A673 (cell line): ENCODE results near the gene PEX12. TPM values are rescaled to one million over a fixed set of nuclear protein-coding genes. Genes with fewer than 3 reads are reported as not detected.
A peak's percentile ranks its signal among the peaks of the same experiment; 100 is the strongest.

Source experiments
- BruUV-seq: library from RNA; stranded (reverse); fragments of 400-500 nt; replicated peaks from 2 replicates; lab custom pipeline; 2021; lab: Mats Ljungman, UMichigan
- CTCF ChIA-PET: fragments of 300-600 bp; sonication (Branson Sonifier 250); formaldehyde crosslinking; loops from one replicate; lab custom pipeline; 2022; ENCODE audit warnings: antibody characterized with exemption; lab: Charles Lee
- POLR2A ChIA-PET: fragments of 300-600 bp; sonication (Branson Sonifier 250); formaldehyde crosslinking; loops from one replicate; lab custom pipeline; 2022; ENCODE audit warnings: antibody characterized with exemption; ENCODE audit not compliant: low non-redundant PET; lab: Charles Lee
- DNase-seq: peaks from one replicate; pipeline ENCODE4 v3.0.0-alpha.2; 2015; ENCODE audit warnings: low spot score
- H3K27ac ChIP-seq: fragments of 200-600 bp; sonication (generic); 2 replicates; pipeline ENCODE4 v1.5.1; 2016; ENCODE audit warnings: mixed run types, low read depth, mild to moderate bottlenecking, mixed read lengths, antibody characterized with exemption, low read length; ENCODE audit not compliant: poor library complexity, severe bottlenecking
- H3K27me3 ChIP-seq: fragments of 200-600 bp; sonication (generic); replicated peaks from 2 replicates; pipeline ENCODE4 v1.6.1; 2017; ENCODE audit warnings: mixed run types, low read depth, mild to moderate bottlenecking, mixed read lengths, antibody characterized with exemption, low read length; ENCODE audit not compliant: insufficient read depth, poor library complexity
- H3K36me3 ChIP-seq: fragments of 200-600 bp; sonication (generic); 2 replicates; pipeline ENCODE4 v1.6.1; 2016; ENCODE audit warnings: mixed run types, mild to moderate bottlenecking, mixed read lengths, antibody characterized with exemption, low read length; ENCODE audit not compliant: insufficient read depth, poor library complexity, severe bottlenecking
- H3K4me1 ChIP-seq: fragments of 200-600 bp; sonication (generic); 2 replicates; pipeline ENCODE4 v1.6.1; 2017; ENCODE audit warnings: mixed run types, mild to moderate bottlenecking, mixed read lengths, antibody characterized with exemption, low read length; ENCODE audit not compliant: insufficient read depth, poor library complexity, severe bottlenecking
- H3K4me3 ChIP-seq: fragments of 200-600 bp; sonication (generic); 2 replicates; pipeline ENCODE4 v1.5.1; 2016; ENCODE audit warnings: low read depth, mixed run types, mild to moderate bottlenecking, mixed read lengths, low read length; ENCODE audit not compliant: poor library complexity, severe bottlenecking
- H3K9me3 ChIP-seq: fragments of 200-600 bp; sonication (generic); 2 replicates; pipeline ENCODE4 v1.6.1; 2016; ENCODE audit warnings: mixed run types, low read depth, mild to moderate bottlenecking, mixed read lengths, antibody characterized with exemption, low read length; ENCODE audit not compliant: poor library complexity, severe bottlenecking
- CTCF ChIP-seq: fragments of 300-800, 200-600 bp; sonication (generic); conservative IDR thresholded peaks from 2 replicates; pipeline ENCODE4 v1.5.1; 2017; ENCODE audit warnings: low read depth, mild to moderate bottlenecking, antibody characterized with exemption, low read length, moderate library complexity, mixed read lengths
- EZH2 ChIP-seq: fragments of 200-600 bp; sonication (generic); IDR thresholded peaks from 2 replicates; pipeline ENCODE4 v1.6.1; 2017; ENCODE audit warnings: borderline replicate concordance, low read depth, mild to moderate bottlenecking, mixed read lengths, antibody characterized with exemption, low read length; ENCODE audit not compliant: poor library complexity, severe bottlenecking
- intact Hi-C: fragments of 100-400 bp; cut with micrococcal nuclease; formaldehyde crosslinking; loops from one replicate; pipeline ENCODE4 v1.10.0; 2022; ENCODE audit not compliant: unreplicated experiment
- total RNA-seq: library from RNA; stranded (reverse); gene quantifications from 2 replicates; pipeline ENCODE4 v1.2.3, GENCODE V29; 2021

Gene PEX12
- total RNA-seq, 1 experiment from 2014 or later: 3.2 TPM

- no peak for DNase-seq
- BruUV-seq: TSS peak; percentile 13
- Histone ChIP-seq H3K27ac (no peak overlapping the region), H3K4me3 (no peak overlapping the region), H3K27me3 (no peaks in the 10 kb centered on the region), H3K36me3 (no peaks in the 10 kb centered on the region), H3K4me1 (peaks cover 6% of the 10 kb centered on the region), H3K9me3 (no peaks in the 10 kb centered on the region)
- ChIA-PET POLR2A (no interaction called here), CTCF (no interaction called here)
- TF ChIP-seq CTCF (no peak), EZH2 (no peak)
- intact Hi-C loops: loop anchor here (5.0 kb wide), 1 partner anchor 204 kb away; no protein-coding TSS in a partner anchor
These were observed 35.4 kb downstream of the PEX12 start for GRCh38 chr17:35542990-35543389.

- H3K4me1 ChIP-seq: peaks cover 9% of the 10 kb centered on the region
- DNase-seq: no peak
- ChIA-PET CTCF (no interaction called here), POLR2A (no interaction called here)
- no peaks in the 10 kb centered on the region for H3K9me3 ChIP-seq
- peak overlapping the region; percentile 50 for H3K27ac ChIP-seq
- peak overlapping the region; percentile 30 for H3K4me3 ChIP-seq
- no peak for TF ChIP-seq EZH2
- no peak for TF ChIP-seq CTCF
- no peaks in the 10 kb centered on the region for H3K36me3 ChIP-seq
- intact Hi-C loops: loop anchor here (2.0 to 5.0 kb wide), 2 partner anchors 206 to 229 kb away; no protein-coding TSS in a partner anchor
- H3K27me3 ChIP-seq: no peaks in the 10 kb centered on the region
- BruUV-seq: TSS peak; percentile 59
These were observed 36.9 kb downstream of the PEX12 start for GRCh38 chr17:35541434-35541833.

GRCh38 chr17:35540589-35541404 lies 37.6 kb downstream of the PEX12 start:
- POLR2A ChIA-PET: no interaction called here
- DNase-seq: peak; percentile 17
- H3K9me3 ChIP-seq: no peaks in the 10 kb centered on the region
- peak overlapping the region; percentile 30 for H3K4me3 ChIP-seq
- BruUV-seq: no TSS peak
- H3K4me1 ChIP-seq: peaks cover 9% of the 10 kb centered on the region
- peak overlapping the region; percentile 50 for H3K27ac ChIP-seq
- intact Hi-C loops: loop anchor here (2.0 to 5.0 kb wide), 2 partner anchors 207 to 228 kb away; no protein-coding TSS in a partner anchor
- H3K36me3 ChIP-seq: no peaks in the 10 kb centered on the region
- CTCF ChIA-PET: no interaction called here
- H3K27me3 ChIP-seq: no peaks in the 10 kb centered on the region
- TF ChIP-seq EZH2 (no peak), CTCF (no peak)
